ENCODE data around the gene CAMK1D.

The CAMK1D gene

DNA sequence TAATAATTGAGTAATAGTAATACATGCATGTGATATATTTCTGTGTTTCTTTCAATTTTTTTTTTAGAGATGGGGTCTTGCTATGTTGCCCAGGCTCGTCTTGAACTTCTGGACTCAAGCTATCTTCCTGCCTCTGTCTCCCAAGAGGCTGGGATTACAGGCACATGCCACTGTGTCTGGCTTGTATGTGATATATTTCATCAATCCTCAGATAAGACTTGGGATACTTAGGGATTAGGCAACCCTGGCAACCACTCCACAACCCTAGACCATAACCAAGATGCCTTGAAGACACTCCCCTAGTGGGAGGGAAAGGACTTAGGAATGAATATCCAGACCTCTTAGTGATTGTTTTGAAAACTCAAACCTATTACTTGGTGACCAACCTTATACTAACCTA lies 497.4 kb downstream of the CAMK1D start:
- DNase-seq (ENCODE audit: low read depth): no peak
- TF ChIP-seq, protein P1, sequence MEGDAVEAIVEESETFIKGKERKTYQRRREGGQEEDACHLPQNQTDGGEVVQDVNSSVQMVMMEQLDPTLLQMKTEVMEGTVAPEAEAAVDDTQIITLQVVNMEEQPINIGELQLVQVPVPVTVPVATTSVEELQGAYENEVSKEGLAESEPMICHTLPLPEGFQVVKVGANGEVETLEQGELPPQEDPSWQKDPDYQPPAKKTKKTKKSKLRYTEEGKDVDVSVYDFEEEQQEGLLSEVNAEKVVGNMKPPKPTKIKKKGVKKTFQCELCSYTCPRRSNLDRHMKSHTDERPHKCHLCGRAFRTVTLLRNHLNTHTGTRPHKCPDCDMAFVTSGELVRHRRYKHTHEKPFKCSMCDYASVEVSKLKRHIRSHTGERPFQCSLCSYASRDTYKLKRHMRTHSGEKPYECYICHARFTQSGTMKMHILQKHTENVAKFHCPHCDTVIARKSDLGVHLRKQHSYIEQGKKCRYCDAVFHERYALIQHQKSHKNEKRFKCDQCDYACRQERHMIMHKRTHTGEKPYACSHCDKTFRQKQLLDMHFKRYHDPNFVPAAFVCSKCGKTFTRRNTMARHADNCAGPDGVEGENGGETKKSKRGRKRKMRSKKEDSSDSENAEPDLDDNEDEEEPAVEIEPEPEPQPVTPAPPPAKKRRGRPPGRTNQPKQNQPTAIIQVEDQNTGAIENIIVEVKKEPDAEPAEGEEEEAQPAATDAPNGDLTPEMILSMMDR (IDR thresholded peaks at IDR 0.05; ENCODE audit: low read depth, low read length, missing control alignments): no peak
- no peak overlapping the region for H3K4me3 ChIP-seq (ENCODE audit: low read depth, low read length)

DNA sequence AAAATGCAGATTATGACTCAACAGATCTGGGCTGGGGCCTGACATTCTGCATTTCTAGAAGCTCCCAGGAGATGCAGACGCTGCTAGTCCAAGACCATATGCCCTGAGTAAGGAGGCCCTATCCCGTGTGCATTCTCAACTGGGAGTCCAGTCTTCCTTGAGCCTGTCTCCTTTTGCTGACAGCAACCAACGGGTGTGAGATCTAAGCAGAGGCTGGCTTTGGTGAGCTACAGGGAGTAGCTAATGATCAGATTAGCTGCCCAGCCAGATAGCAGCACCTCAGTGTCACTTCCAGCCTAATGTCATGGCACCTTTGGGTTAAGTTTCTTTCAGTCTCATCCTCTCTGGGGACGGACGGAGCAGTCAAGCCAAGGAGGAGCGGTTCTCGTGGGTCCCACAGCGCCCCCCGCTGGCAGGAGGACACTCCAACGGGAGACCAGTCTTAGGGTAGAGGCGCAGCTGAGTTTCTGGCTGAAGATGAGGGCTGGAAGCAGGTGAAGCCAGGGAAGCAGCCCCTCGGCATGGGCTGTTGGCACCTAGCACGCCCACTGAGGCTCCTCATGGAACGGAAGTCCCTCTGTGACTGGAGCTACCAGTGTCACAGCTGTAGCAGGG lies 498.1 kb downstream of the CAMK1D start:
- H3K4me3 ChIP-seq (ENCODE audit: low read depth, low read length): no peak overlapping the region
- TF ChIP-seq, protein P1 (IDR thresholded peaks at IDR 0.05; ENCODE audit: low read depth, low read length, missing control alignments): peak; percentile 62

DNA sequence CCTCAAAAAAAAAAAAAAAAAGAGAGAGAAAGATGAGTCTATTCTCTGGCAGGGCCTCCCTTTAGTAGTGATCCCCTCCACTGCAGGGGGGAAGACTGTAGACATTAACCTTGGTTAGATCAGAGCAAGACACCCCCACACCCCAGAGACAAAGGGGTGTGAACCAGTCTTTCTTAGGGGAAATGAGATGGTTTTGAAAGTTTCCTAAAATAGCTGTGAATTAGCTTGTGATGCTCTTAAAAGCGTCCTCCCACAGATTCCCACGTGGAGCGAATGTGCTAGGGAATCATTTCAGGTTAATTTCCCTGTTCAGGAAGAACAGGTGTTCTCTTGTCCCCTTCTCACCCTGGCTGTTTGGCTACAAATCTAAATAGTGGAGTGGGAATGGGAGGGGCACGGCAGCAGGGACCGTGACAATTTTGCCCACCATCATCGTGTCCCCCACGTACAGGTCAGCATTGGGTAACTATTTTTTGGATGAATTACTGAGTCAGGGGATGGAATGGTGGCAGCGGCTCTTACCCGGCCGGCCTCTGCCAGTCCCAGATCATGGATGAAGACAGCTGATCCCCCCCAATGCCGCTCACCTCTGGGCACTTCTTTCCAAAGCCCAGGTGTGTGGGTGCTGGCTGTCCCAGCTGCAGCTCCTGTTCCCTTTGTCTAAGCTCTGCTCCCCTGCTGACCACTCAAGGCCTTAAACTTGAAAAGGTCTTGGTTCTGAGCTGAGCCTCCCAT lies 499.3 kb downstream of the CAMK1D start:
- DNase-seq (ENCODE audit: low read depth): no peak
- TF ChIP-seq, protein P1 (IDR thresholded peaks at IDR 0.05; ENCODE audit: low read depth, low read length, missing control alignments): no peak
- no peak overlapping the region for H3K4me3 ChIP-seq (ENCODE audit: low read depth, low read length)

More for the DNA sequence above, 498.1 kb downstream of the CAMK1D start:
- DNase-seq (ENCODE audit: low read depth): no peak

DNA sequence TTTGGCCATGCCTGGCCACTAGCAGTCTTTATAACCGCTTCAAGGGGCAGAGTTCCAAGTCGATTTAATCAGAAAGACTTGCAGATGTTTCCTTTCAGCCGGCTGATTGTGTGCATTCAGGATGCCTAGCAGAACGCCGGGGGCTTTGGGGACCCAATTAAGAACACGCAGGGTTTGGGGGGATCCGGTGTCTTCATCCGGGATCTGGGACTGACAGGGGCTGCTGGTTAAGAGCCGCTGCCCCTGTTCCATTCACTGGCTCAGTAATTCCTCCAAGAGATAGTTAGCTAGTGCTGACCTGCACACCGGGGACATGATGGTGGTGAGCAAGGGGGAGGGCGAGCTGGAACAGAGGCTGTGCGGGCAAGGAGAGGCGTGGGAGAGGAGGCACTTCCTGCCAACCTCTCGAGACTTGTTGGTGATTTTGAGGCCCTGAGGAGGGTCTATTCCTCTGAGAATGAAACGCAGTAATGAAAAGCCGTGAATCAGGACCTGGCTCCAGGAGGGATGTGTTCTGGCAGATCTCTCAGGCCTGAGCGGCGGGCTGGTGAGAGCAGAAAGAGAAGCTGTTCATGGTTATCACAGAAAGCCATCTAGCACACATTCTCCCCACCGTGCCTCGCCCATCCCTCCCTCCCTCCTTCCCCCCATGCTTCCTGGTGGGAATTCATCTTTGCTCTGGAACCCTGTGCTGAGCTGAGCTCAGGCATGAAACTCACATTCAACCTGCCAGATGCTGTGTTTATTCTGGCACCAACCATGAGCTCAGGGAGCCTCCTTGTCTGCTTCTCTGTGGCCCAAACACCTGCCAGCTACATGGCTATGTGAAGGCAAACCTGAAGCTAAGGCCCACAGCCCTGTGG lies 500.2 kb downstream of the CAMK1D start:
- no peak for DNase-seq (ENCODE audit: low read depth)
- no peak overlapping the region for H3K4me3 ChIP-seq (ENCODE audit: low read depth, low read length)
- TF ChIP-seq, protein P1 (IDR thresholded peaks at IDR 0.05; ENCODE audit: low read depth, low read length, missing control alignments): no peak

DNA sequence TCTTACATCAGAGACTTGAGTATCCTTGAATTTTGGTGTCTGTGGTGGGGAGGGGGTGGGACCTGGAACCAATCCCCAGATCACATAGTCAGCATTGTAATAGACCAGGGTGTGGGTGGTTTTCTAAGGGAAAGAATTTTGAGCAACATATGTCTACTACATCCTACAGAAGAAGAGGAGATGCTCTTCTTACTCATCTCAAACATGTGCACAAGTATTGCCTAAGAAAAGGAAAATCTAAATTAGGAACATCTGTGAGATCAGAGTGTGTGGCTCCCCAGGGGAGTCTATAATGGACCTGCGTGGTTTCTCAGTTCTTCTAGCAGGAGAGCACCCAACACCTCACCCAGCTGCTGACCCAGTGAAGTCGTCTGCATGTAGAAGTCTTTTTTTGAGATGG lies 503.3 kb downstream of the CAMK1D start:
- TF ChIP-seq, protein P1 (IDR thresholded peaks at IDR 0.05; ENCODE audit: low read depth, low read length, missing control alignments): no peak
- DNase-seq (ENCODE audit: low read depth): no peak
- no peak overlapping the region for H3K4me3 ChIP-seq (ENCODE audit: low read depth, low read length)

DNA sequence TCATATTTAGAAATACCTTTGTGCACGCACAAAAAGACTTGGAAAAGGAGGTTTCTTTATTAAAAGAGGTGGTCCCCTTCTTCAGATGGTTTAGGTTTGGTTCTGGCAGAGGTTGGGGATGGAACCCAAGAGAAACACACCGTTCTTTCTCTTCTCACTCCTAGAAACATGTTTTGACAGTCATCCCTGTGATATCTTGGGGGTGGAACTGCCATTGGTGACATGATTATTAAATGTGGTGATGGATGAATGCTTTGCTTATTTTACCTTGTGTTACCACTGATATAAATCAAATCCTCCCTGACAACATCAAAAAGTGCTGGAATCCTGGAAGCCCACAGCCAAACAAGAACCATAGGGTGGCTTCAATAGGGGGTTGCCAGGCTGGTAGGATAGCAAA lies 505.6 kb downstream of the CAMK1D start:
- TF ChIP-seq, protein P1 (IDR thresholded peaks at IDR 0.05; ENCODE audit: low read depth, low read length, missing control alignments): no peak
- DNase-seq (ENCODE audit: low read depth): no peak
- H3K4me3 ChIP-seq (ENCODE audit: low read depth, low read length): no peak overlapping the region
